GM19395 (cell line): Measurements from ENCODE around the gene ARL16.
A peak's percentile ranks its signal among the peaks of the same experiment; 100 is the strongest.

Experiments used
- ATAC-seq: cut with Tn5 transposase; IDR thresholded peaks from one replicate; pipeline ENCODE4 v1.9.1; 2021; ENCODE audit warnings: mild to moderate bottlenecking, moderate library complexity; ENCODE audit not compliant: unreplicated experiment

The ARL16 gene, protein sequence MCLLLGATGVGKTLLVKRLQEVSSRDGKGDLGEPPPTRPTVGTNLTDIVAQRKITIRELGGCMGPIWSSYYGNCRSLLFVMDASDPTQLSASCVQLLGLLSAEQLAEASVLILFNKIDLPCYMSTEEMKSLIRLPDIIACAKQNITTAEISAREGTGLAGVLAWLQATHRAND

DNA sequence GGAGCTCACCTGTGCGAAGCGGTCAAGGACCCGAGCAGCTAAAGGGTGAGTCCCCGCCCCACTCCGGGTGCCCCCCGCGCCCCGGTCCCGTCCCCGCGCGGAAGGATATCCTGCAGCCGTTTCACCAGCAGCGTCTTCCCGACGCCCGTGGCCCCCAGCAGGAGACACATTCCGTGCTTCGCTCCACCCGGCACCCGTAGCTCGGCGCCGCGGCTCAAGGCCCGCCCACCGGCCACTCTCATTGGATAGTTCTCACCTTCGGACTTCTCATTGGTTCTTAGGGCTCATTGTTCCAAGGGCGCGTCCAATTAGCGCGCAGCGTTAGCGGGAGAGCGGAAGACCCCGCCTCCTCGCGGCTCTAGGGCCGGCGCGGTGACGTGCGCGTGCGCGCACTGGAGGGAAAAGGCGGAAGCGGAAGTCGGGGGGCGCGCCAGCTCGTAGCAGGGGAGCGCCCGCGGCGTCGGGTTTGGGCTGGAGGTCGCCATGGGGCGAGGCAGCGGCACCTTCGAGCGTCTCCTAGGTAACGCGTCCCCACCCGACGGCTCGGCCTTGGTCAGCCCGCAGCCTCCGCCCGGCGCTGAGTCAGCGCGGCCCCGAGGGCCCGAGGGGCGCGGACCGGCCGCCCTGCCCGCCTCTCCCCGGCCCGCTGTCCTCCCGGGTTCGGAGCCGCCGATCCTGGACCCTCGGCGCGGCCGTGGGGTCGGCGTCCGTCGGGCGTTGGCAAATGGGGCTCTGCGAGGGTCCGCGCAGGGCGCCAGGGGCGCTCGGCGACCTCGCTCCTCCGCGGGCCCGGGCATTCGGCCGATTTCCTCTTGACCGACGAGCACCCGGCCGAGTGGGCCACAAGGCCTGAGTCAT, at the start of gene ARL16, which contains the start of gene HGS:
Gene ARL16, minus strand, starts transcription at position 214 of the 858 bp plus-strand sequence. Its CDS starts 44 bp downstream, at position 170.
Gene HGS, plus strand, starts transcription at position 428 of the 858 bp plus-strand sequence. Its CDS starts 56 bp downstream, at position 484.
- peak; percentile 94 for ATAC-seq

DNA sequence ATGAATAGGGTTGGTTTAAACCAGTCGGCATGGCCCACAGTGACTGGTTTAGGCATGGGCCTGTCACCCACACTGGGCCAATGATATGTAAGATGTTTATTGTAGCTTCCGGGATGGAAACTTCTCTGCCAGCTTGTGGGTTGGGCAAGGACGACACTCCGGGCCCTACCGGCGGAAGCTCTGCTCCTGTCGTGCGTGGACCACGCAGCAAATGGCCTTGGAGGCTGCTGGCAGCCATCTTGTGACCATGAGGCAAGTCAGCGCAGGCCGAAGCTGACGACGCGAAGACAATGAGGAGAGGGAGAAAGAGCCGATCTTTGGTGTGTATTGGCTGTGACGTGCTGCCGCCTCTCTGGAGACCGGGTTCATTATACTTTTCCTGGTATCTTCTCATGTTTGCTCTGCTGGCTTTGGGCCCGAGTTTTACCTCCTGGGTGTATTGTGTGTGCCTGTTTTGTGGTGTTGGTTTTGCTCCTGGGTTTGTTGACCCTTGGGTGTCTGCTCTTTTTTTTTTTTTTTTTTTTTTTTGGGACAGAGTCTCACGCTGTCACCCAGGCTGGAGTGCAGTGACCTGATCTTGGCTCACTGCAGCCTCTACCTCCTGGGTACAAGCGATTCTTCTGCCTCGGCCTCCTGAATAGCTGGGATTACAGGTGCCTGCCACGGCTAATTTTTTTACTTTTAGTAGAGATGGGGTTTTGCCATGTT, 43.9 kb upstream of the ARL16 start:
- no peak for ATAC-seq

DNA sequence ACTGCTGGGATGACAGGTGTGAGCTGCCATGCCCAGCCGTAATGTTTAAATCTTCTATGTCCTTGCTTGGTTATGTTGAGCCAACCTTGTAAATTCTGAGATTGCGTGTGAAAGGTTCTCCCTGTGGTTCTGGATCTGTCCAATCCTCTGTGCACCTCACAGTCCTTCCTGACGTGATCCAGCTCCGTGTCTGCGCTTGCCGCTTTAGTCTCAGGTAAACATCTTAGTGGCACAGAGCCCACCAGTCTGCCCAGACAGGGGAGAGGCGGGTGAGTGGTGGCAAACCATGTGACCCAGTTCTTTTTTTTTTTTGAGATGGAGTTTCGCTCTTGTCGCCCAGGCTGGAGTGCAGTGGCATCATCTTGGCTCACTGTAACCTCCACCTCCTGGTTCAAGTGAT, 42.4 kb upstream of the ARL16 start:
- no peak for ATAC-seq

DNA sequence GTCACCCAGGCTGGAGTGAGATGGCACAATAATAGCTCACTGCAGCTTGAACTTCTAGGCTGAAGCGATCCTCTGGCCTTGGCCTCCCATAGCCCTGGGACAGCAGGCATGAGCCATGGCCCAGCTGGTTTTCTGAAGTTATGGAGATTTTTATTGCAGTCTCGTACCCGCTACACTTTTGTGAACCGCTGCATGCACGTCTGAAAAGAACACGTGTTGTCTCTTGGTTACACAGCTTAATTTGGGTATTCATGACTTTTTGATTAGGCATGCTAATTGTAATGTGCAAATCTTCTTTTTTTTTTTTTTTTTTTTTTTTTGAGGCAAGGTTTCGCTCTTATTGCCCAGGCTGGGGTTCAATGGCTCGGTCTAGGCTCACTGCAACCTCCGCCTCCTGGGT, 41.8 kb upstream of the ARL16 start:
- no peak for ATAC-seq

DNA sequence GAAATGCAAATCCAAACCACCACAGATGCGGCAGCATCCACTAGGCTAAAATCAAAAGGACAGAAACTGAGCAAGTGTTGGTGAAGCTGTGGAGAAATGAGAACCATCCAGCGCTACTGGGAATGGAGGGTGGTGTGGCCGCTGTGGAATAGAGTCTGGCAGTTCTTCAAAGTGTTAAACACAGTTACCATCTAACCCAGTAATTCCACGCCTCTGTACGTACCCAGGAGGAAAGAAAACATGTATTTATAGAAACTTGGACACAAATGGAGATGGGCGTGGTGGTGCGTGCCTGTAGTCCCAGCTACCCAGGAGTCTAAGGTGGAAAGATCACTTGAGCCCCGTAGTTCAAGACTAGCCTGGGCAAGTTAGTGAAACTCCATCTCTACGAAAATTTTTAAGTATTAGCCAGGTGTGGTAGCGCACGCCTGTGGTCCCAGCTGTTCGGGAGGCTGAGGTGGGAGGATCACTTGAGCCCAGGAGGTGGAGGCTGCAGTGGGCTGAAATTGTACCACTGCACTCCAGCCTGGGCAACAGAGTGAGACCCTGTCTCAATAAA, 40.1 kb upstream of the ARL16 start:
- ATAC-seq = no peak

DNA sequence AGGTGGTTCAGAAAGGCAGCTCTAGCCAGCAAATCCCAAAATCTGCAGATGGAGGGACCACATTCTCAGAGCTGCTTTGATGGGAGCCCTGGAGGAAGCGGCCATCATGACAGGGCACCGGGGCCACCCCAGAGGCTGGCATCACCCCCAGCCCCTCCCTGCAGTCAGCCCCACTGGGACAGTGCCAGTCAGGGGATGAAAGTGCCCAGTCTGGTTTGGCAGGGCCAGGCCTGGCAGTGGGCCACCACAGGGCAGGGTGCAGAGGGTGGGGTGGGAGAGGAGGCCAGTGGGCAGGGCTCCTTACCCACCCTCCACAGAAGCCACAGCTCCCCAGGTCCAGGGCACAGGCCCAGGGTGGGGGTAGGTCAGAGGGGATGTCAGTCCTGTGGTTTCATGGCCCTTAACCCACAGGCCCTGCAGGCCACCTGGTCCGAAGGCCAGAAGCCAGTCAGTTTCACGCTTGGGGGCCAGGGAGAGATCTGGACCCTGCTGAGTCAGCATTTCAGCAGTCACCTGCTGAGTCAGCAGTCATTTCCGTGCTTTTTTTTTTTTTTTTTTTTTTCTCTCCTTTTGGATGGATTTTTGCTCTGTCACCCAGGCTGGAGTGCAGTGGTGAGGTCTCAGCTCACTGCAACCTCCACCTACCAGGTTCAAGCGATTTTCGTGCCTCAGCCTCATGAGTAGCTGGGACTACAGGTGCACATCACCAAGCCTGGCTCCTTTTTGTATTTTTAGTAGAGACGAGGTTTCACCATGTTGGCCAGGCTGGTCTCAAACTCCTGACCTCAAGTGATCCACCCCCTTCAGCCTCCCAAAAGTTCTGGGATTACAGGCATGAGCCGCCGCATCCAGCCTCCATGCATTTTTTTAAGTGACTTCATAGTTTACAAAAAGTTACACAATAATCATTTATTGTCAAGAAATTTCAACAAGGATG, 38.9 kb upstream of the ARL16 start:
- no peak for ATAC-seq

DNA sequence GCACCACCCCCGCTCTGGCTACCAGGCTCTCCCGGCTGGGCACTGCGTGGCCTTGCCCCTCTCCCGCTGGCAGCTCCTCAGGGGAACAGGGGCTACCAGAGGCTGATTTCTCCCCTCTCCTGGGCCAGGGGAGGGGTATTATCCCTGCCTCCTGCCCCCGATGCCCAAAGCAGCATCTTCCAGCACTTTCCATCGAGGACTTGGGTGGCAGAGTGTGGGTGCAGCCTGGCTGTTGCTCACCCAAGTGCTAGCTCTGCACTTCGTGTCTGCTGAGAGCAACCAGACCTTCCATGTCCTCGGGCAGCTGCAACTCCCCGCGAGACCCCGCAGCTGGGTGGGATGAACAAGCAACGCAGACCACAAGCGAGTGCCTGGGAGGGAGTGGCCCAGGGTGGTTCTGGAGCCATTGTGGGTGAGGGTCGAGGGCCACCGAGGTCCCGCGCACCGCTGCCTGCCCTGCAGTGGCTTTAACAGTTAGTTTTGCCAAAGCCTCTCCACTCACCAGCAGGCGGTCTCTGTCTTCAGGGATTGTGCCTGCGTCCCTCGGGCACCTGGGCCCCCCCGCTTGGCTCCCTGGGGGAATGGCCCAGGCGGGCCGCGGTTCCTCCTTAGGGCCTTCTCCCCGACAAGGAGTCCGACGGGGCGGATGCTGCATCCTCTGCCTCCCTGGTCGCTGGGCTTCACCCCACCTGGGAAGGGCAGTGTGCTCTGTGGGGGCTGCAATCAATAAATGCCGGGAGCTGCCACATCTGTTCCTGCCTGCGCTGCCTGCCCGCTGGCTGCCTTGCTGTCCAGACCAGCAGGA, 36.9 kb upstream of the ARL16 start:
- no peak for ATAC-seq

DNA sequence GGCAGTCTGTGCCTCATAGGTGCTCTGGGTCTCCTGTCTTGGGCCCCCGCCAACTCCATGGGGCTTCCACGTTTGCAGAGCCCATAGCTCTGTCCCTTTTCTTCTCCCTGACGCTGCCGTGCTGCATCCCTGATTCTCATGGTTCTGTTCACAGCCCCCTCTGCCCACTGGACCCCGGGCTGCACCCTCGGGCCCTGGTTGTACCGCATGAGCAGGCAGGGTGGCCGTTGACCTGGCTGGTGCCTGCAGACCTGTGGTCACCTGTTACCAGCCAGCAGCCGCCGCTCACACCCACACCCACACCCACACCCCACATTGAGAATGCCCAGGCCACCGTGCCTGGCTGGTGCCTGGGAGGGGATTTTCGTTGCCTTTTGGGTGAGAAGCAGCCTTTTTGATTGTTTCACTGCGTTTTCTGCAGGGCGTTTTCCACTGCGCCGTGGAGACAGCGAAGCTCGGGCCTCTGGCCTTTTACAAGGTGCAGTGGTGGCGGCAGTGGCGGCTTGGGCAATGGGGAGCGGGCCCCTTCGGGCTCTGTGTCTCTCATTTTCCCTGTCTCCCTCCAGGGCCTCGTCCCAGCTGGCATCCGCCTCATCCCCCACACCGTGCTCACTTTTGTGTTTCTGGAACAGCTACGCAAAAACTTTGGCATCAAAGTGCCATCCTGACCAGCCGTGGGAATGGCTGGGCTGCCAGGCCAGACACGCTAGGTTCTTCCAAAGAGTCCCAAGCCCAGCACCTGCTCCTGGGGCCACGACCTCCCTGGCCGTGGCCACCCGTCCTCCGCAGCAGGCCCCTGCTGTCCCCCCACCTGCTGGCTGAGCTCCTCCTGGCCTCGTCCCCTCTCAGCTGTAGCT, 36.0 kb upstream of the ARL16 start:
- ATAC-seq = no peak

DNA sequence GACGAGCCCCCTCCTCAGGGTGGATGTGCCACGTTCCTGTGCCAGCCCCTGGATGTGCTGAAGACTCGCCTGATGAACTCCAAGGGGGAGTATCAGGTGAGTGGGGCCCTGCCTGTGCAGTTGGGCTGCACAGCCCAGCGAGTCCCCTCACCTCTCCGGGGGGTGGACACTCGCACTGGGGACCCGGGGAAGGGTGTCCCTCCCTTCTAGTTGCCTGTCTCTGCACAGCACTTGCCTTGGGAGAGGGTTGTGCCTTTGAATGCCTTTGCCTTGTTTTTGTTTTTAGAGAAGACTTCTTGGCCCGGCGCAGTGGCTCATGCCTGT, 34.1 kb upstream of the ARL16 start:
- ATAC-seq = no peak

DNA sequence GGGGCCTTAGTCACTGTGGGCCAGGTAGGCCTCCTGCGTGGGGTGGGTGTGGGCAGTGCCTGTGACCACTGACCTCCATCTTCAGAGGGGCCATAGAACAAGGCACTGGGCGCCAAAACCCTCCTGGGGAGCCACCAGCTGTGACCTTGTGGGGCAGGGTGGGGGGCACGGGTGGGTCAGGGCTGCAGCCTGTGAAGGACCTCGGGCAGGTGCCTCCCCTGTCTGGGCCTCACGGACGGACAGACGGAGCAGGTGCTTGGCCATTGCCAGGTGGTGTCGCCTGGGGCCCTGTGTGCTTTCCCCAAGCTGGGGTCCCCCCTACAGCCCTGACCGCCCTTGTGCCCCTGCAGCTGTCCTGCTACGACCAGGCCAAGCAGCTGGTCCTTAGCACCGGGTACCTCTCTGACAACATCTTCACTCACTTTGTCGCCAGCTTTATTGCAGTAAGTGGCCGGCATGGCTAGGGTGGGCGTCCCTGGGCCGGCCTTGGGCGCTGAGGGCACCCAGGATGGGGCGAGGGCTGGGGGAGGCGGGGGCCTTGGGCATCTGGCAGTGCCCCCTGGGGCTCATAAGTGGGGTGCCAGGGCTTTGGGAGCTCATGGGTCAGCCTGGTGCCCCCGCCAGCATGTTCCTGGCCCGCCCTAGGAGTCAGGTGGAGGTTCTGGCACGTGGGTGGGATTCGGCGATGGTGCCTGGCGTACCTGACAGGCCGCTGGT, 33.6 kb upstream of the ARL16 start:
- no peak for ATAC-seq

DNA sequence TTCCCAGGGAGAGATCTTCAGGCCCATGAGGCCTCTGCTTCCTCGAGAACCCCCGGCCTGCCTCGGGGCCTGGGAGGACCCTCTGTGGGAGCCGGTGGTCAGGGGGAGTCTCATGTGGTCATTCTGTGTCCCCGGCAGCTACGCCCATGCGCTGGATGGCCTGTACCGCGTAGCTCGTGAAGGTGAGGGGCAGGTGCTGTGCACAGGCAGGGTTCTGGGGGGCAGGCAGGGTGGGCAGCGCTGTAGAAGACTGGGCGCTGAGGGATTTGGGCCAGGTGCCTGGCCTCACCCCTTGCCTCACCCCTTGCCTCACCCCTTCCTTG, 33.0 kb upstream of the ARL16 start:
- no peak for ATAC-seq

DNA sequence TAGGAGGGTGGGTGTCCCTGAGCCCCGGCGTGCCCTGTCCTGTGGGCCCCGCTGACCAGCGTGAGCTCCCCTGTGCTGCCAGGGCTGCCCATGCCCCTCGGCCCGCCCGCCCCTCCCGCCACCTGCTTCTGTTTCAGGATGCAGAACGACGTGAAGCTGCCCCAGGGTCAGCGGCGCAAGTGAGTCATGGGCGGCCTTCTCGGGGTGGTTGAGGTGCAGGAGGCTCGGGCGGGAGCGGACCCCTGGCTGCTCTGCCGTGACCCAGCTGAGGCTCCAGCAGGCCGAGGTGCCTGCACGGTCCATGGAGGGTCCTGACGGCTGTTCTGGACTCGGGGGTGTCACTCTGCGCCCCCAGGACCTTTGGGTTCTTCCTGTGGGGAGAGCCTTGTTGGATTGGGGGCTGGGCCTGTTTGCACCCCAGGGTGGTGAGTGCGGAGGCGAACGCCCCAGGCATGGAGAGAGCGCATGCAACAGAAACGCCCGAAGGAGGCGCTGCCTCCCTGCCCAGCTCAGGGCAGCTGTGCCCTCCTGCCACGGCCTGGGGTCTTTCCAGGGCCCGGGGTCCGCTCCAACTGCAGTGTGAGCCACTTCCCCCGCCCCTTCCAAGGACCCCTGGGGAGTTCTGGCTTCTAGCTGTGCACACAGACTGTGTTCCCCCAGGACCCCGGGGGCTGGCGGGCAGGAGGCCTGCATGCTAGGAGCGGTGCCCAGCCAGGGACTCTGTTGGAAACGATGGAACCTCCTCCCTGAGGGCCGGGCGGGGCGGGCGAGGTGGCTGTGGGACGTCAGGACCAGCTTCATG, 32.5 kb upstream of the ARL16 start:
- no peak for ATAC-seq

DNA sequence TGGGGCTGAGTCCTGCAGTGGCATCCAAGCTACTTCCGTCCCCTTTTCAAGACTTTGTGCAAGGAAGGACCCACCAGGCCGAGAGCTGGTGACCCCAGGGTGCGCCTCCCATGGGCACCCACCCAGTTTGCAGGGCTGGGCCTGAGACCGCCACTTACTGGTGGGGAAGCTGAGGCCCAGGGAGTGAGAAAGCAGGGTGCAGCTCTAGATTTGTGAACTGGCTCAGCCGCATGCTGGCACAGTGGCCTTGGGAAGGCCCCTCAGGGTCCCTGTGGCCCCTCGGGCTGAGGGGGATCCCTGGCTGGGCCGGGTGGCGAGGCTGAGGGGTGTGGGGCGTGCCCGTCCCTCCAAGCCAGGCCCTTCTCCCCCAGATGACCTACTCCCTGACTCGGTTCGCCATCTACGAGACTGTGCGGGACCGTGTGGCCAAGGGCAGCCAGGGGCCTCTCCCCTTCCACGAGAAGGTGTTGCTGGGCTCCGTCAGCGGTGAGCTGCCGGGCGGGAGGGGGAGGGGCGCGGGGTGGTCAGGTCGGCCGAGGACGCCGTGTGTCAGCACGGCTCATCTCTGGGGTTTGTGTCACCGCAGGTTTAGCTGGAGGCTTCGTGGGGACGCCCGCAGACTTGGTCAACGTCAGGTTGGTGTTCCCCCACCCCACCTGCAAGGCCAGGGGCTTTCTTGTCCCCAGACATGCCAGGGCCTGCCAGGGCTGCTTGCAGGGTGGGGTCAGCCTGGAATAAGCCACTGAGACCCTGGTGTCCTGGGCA, 31.7 kb upstream of the ARL16 start:
- ATAC-seq = no peak

DNA sequence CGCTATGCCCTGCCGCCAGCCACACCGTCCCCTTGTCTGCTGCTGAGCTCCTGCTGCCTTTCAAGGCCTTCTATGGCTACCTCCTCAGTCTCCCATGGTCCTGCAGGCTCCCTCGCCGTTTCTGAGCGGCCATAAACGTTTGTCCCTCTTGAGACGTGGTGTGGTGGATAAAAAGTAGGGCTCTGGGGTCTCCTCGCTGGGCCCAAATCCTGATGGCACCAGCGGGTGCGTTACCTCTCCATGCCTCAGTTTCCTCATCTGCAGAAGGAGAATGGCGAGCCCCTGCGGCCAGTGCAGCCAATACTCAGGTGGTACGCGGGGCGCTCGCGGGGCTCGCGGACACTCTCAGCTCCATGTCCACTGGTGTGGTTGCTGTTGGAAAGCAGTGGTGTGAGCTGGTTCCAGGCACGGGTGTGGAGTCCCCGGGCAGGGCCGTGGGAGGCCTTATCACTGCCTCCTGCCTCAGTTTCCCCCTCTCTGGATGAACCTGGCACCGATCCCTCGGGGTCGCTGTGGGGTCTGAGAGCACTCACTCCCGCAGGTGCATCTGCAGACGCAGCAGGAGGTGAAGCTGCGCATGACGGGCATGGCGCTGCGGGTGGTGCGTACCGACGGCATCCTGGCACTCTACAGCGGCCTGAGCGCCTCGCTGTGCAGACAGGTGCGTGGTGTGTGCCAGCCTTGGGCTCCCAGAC, 31.0 kb upstream of the ARL16 start:
- ATAC-seq = no peak

DNA sequence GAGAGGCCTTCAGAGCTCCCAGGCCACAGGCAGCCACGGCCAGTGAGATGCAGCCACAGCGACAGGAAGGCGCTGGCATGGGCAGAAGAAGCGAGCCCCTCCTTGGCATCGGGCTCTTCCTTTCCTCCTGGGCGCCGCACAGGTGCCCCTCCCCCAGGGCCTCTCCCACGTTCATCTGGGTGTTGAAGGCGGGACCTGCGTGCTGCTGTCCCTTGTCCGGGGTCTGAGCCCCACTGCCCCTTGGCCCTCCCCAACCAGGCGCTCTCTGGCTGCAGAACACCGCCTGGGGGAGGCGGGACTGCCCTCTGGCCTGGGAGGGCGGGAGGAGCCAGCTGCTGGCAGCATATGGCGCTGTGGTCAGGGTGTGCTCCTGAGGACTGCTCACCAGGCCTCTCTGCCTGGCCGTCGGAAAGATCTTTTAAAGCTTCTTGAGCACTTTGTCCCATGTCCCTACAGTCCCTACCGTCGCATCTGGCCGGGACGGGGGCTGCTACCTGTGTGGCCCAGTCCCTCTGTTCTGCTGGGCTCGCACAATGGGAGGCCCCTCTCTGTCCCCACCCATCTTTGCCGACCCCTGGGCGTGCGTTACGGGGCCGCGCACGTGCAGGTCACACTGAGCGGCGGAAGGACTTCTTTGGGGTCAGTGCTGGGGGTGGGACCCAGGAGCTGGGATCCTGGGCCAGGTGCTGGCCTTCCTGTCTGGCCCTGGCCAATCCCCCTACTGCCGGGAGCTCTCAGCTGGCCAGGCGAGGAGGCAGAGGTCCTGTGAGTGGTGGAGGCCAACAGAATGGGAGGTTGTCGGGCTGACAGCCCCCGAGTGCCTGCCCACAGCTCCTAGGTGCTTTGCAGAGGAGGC, 30.2 kb upstream of the ARL16 start:
- ATAC-seq = no peak
